Mesenchymal stem cell (in vitro differentiated cells and primary cell): Measurements from ENCODE around the gene MYO19.
"Not testable (repeated sequence)": the region's sequence is repeated elsewhere in the genome, so short reads cannot be mapped to it uniquely, and the experiment has no call there.

Experiments
- DNase-seq: peaks from one replicate; pipeline ENCODE4 v3.0.0-alpha.2; 2013
- H2AFZ ChIP-seq: one replicate; pipeline ENCODE4 v1.6.1; 2013; ENCODE audit warnings: low read depth, mild to moderate bottlenecking, control low read depth, inconsistent platforms, low read length, moderate library complexity
- H2AK5ac ChIP-seq: 2 replicates; pipeline ENCODE4 v1.6.1; 2013; ENCODE audit warnings: low read length, moderate library complexity, mild to moderate bottlenecking, inconsistent platforms; ENCODE audit not compliant: severe bottlenecking
- H2BK120ac ChIP-seq: one replicate; pipeline ENCODE4 v1.6.1; 2013; ENCODE audit warnings: low read depth, mild to moderate bottlenecking, inconsistent platforms, low read length, moderate library complexity
- H2BK12ac ChIP-seq, 2 experiments: one replicate each; pipeline ENCODE4 v1.6.1; 2013; ENCODE audit warnings: inconsistent platforms in 2 of 2, low read length in 2 of 2, mild to moderate bottlenecking in 2 of 2, moderate library complexity in 2 of 2, control low read depth in 1 of 2
- H2BK15ac ChIP-seq: one replicate; pipeline ENCODE4 v1.6.1; 2013; ENCODE audit warnings: mild to moderate bottlenecking, low read depth, inconsistent platforms; ENCODE audit not compliant: poor library complexity, severe bottlenecking
- H2BK5ac ChIP-seq: 2 replicates; pipeline ENCODE4 v1.6.1; 2013; ENCODE audit warnings: low read depth, mild to moderate bottlenecking, low read length, control low read depth, inconsistent platforms; ENCODE audit not compliant: poor library complexity, severe bottlenecking
- H3K14ac ChIP-seq, 2 experiments: one replicate each; pipeline ENCODE4 v1.6.1; 2013; ENCODE audit warnings: inconsistent platforms in 2 of 2, low read length in 2 of 2, control low read depth in 1 of 2, mild to moderate bottlenecking in 1 of 2, moderate library complexity in 1 of 2
- H3K18ac ChIP-seq, 2 experiments: one replicate each; pipeline ENCODE4 v1.6.1; 2013; ENCODE audit warnings: inconsistent platforms in 2 of 2, low read length in 2 of 2, control low read depth in 1 of 2, low read depth in 1 of 2, mild to moderate bottlenecking in 1 of 2
- H3K23ac ChIP-seq, 2 experiments: one replicate each; pipeline ENCODE4 v1.6.1; 2013; ENCODE audit warnings: inconsistent platforms in 2 of 2, low read length in 2 of 2, mild to moderate bottlenecking in 2 of 2, moderate library complexity in 2 of 2, control low read depth in 1 of 2
- H3K27ac ChIP-seq: 2 replicates; pipeline ENCODE4 v1.5.1; 2013; ENCODE audit warnings: mild to moderate bottlenecking, moderate library complexity, low read length, control low read depth, inconsistent platforms; ENCODE audit not compliant: poor library complexity, severe bottlenecking
- H3K27me3 ChIP-seq, 2 experiments: 2 replicates each; pipeline versions ENCODE4 v1.6.1 to v1.7.0; 2013; ENCODE audit warnings: low read length in 2 of 2, mild to moderate bottlenecking in 2 of 2, moderate library complexity in 2 of 2, control low read depth in 1 of 2, inconsistent platforms in 1 of 2; ENCODE audit not compliant: control insufficient read depth in 1 of 2, insufficient read depth in 1 of 2
- H3K36me3 ChIP-seq, 2 experiments: 2 replicates each; pipeline versions ENCODE4 v1.6.1 to v1.7.0; 2013; ENCODE audit warnings: low read length in 2 of 2, control low read depth in 1 of 2, inconsistent platforms in 1 of 2, low read depth in 1 of 2, mild to moderate bottlenecking in 1 of 2; ENCODE audit not compliant: insufficient read depth in 2 of 2, control insufficient read depth in 1 of 2
- H3K4ac ChIP-seq, 2 experiments: one replicate each; pipeline ENCODE4 v1.6.1; 2013; ENCODE audit warnings: inconsistent platforms in 2 of 2, low read length in 2 of 2, mild to moderate bottlenecking in 2 of 2, moderate library complexity in 2 of 2, control low read depth in 1 of 2, low read depth in 1 of 2
- H3K4me1 ChIP-seq: 2 replicates; pipeline ENCODE4 v1.6.1; 2013; ENCODE audit warnings: low read depth, low read length, control low read depth; ENCODE audit not compliant: control insufficient read depth, insufficient read depth
- H3K4me2 ChIP-seq: 2 replicates; pipeline ENCODE4 v1.6.1; 2013; ENCODE audit warnings: low read length, mild to moderate bottlenecking, inconsistent platforms; ENCODE audit not compliant: poor library complexity, severe bottlenecking
- H3K4me3 ChIP-seq, 2 experiments: 2 replicates each; pipeline versions ENCODE4 v1.5.1 to v1.7.0; 2013; ENCODE audit warnings: low read length in 2 of 2, mild to moderate bottlenecking in 2 of 2, control low read depth in 1 of 2, low read depth in 1 of 2; ENCODE audit not compliant: insufficient read depth in 1 of 2
- H3K79me1 ChIP-seq: replicated peaks from 2 replicates; pipeline ENCODE4 v1.6.1; 2013; ENCODE audit warnings: mild to moderate bottlenecking, control low read depth, low read length, inconsistent platforms; ENCODE audit not compliant: poor library complexity, severe bottlenecking
- H3K9ac ChIP-seq: 2 replicates; pipeline ENCODE4 v1.7.0; 2013; ENCODE audit warnings: mild to moderate bottlenecking, low read length, moderate library complexity
- H3K9me3 ChIP-seq: 2 replicates; pipeline ENCODE4 v1.7.0; 2013; ENCODE audit warnings: mild to moderate bottlenecking, low read length; ENCODE audit not compliant: control insufficient read depth
- H4K8ac ChIP-seq: one replicate; pipeline ENCODE4 v1.6.1; 2013; ENCODE audit warnings: inconsistent platforms, mild to moderate bottlenecking, low read length, moderate library complexity
- H4K91ac ChIP-seq: one replicate; pipeline ENCODE4 v1.6.1; 2013; ENCODE audit warnings: mild to moderate bottlenecking, low read length, inconsistent platforms
- WGBS: methylation state at CpG from one replicate; pipeline ENCODE4 v1.1.7; 2013; ENCODE audit warnings: mixed read lengths; 5-methylcytosine and 5-hydroxymethylcytosine counted together

The MYO19 gene

DNA sequence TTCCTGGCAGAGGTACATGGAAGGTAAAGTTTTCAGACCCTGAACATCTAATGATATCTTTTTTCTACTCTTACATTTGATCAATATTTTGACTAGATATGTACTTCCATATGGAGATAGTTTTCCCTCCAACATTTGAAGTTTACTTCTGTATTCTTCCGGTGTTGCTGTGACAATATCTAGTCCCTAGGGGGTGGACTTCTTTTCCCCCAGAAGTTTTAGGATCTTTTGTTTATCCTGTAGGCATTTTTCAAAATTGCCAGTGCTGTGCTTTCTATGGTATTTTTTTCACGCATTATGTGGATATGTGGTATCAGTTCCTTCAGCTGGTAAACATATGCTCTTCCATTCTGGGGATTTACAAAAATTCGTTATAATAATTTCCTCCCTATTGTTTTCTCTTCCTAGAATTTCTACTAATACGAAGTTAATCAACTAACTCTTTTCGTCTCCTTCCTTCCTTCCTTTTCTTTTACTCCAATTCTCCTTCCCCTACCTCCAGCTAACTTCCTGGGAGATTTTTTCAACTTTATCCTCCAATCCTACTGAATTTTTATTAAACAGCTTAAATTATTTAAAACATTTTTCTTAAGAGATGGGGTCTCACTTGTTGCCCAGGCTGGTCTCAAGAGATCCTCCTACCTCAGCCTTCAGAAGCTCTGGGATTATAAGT, 74.3 kb downstream of the MYO19 start:
- H3K9ac ChIP-seq = no peak overlapping the region
- H2BK15ac ChIP-seq = no peak overlapping the region
- peaks cover 3% of the 10 kb centered on the region for H3K4me1 ChIP-seq
- no peaks in the 10 kb centered on the region for H3K9me3 ChIP-seq
- no peak overlapping the region for H4K8ac ChIP-seq
- no peak overlapping the region for H2AFZ ChIP-seq
- H3K4me2 ChIP-seq = no peak overlapping the region
- H2BK12ac ChIP-seq = no peak overlapping the region
- H3K4ac ChIP-seq = no peak overlapping the region
- DNase-seq = no peak
- H3K4me3 ChIP-seq = no peak overlapping the region
- H2BK120ac ChIP-seq = no peak overlapping the region
- H2AK5ac ChIP-seq = no peak overlapping the region
- no peak overlapping the region for H3K14ac ChIP-seq
- no peaks in the 10 kb centered on the region for H3K79me1 ChIP-seq
- 69% methylated on average over 5 of the region's 5 CpGs for WGBS
- no peaks in the 10 kb centered on the region for H3K36me3 ChIP-seq
- H3K27ac ChIP-seq = no peak overlapping the region
- H4K91ac ChIP-seq = no peak overlapping the region
- no peak overlapping the region for H3K18ac ChIP-seq
- no peak overlapping the region for H2BK5ac ChIP-seq
- H3K23ac ChIP-seq = no peak overlapping the region
- H3K27me3 ChIP-seq = peaks cover 30 to 37% of the 10 kb centered on the region in 2 experiments

- H2BK12ac ChIP-seq = no peak overlapping the region
- no peaks in the 10 kb centered on the region for H3K36me3 ChIP-seq
- no peak overlapping the region for H2BK5ac ChIP-seq
- H4K91ac ChIP-seq = no peak overlapping the region
- H3K27ac ChIP-seq = no peak overlapping the region
- no peaks in the 10 kb centered on the region for H3K9me3 ChIP-seq
- no peak overlapping the region for H3K18ac ChIP-seq
- H3K27me3 ChIP-seq = peaks cover 22 to 29% of the 10 kb centered on the region in 2 experiments
- no peak overlapping the region for H3K9ac ChIP-seq
- peaks cover 3% of the 10 kb centered on the region for H3K4me1 ChIP-seq
- no peak overlapping the region for H2AFZ ChIP-seq
- no peak for DNase-seq
- H2BK15ac ChIP-seq = no peak overlapping the region
- H2AK5ac ChIP-seq = no peak overlapping the region
- no peak overlapping the region for H3K4me3 ChIP-seq
- WGBS = 77% methylated on average over 3 of the region's 7 CpGs
- H3K79me1 ChIP-seq = no peaks in the 10 kb centered on the region
- H3K14ac ChIP-seq = no peak overlapping the region
- H3K23ac ChIP-seq = peak overlapping the region in 1 of 2 experiments; percentile 35
- no peak overlapping the region for H4K8ac ChIP-seq
- H3K4ac ChIP-seq = no peak overlapping the region
- no peak overlapping the region for H2BK120ac ChIP-seq
- H3K4me2 ChIP-seq = no peak overlapping the region
Observed at GRCh38 chr17:36459601-36460000, 75.1 kb downstream of the MYO19 start.

DNA sequence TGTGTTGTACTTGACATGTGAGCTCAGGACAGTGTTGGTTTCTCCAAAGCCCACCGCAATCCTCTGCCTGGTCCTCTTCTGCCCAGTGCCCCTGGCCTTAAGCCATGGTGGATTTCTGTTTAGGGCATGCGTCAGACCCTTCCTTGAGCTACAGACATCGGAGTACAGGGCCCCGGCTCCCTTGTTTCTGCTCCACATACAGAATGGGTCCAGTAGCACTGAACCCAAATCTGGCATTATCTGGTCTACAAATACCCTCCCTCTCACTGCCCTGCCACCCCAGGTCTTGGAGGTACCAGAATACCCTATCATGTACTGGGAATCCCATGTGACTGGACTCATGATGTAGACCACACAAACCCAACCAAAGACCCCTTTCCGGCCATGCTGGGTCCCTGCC, 75.6 kb downstream of the MYO19 start:
- WGBS = 89% methylated on average over 3 of the region's 5 CpGs

DNA sequence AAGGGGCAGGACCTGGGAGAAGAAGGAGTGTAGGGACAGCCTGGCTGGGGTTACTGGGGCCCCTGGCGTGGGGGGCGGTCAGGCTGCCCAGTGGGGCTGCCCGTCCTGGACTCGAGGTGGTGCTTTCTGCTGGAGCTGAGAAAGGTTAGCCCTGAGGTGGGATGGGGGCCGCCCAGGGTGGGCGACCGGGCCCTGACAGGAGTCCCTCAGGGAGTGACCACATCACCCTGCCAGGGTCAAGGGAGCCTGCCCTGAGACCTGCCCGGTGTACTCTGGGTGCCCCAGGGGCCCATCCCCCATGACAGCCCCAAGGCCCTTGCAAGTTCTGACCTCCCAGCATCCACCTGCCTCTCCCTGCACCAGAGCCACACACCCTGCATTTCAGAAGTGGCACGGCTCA, 77.0 kb downstream of the MYO19 start:
- 73% methylated on average over 1 of the region's 9 CpGs for WGBS
- H3K4me2 ChIP-seq = not testable (repeated sequence)

More for the DNA sequence above, 75.6 kb downstream of the MYO19 start:
- Histone ChIP-seq H3K4me2 (no peak overlapping the region), H3K36me3 (no peaks in the 10 kb centered on the region), H3K9ac (no peak overlapping the region), H3K4me3 (no peak overlapping the region), H2BK120ac (no peak overlapping the region), H4K91ac (no peak overlapping the region), H3K4me1 (peaks cover 3% of the 10 kb centered on the region), H3K18ac (no peak overlapping the region), H2BK5ac (no peak overlapping the region), H2BK15ac (no peak overlapping the region), H4K8ac (no peak overlapping the region), H2BK12ac (no peak overlapping the region), H3K79me1 (no peaks in the 10 kb centered on the region), H3K9me3 (no peaks in the 10 kb centered on the region), H2AK5ac (no peak overlapping the region), H3K27me3 (peaks cover 17 to 26% of the 10 kb centered on the region in 2 experiments), H3K23ac (no peak overlapping the region), H3K4ac (no peak overlapping the region), H3K14ac (no peak overlapping the region), H2AFZ (no peak overlapping the region), H3K27ac (no peak overlapping the region)
- DNase-seq = no peak

More for the DNA sequence above, 77.0 kb downstream of the MYO19 start:
- not testable (repeated sequence) for H3K23ac ChIP-seq, H2BK120ac ChIP-seq, H2BK12ac ChIP-seq, H4K91ac ChIP-seq, H2AK5ac ChIP-seq, H3K9me3 ChIP-seq, H3K27ac ChIP-seq, H3K4me1 ChIP-seq, H3K18ac ChIP-seq, H3K4ac ChIP-seq, H3K36me3 ChIP-seq, H4K8ac ChIP-seq, H2BK5ac ChIP-seq, H3K79me1 ChIP-seq, H2BK15ac ChIP-seq, DNase-seq, H3K4me3 ChIP-seq, H2AFZ ChIP-seq, H3K14ac ChIP-seq, H3K9ac ChIP-seq
- peaks cover 7 to 26% of the 10 kb centered on the region in 2 experiments for H3K27me3 ChIP-seq
